T1000 (cell line): Measurements from ENCODE around the gene NOVA2.

Experiments
- DNase-seq: peaks from one replicate; lab custom pipeline; 2025; ENCODE audit warnings: mixed read lengths; lab: John Stamatoyannopoulos, UW

NOVA2 gene

DNA sequence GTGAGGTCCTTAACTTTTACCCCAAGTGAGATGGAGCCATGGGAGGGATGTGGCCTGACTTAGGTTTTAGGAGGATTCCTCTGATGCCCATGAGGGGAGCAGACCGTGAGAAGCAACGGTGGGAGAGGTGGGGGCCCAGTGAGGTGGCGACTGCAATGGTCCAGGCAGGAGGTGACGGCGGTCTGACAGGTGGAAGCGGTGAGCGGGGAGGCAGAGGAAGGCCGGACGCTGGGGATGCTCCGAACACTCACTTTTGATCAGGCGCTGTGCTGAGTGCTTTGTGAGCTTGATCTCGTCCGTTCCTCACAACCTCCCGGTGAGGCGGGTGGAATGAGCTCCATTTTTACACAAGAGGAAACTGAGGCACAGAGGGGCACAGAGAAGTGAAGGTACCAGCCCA lies 11.6 kb downstream of the NOVA2 start:
- no peak for DNase-seq

DNA sequence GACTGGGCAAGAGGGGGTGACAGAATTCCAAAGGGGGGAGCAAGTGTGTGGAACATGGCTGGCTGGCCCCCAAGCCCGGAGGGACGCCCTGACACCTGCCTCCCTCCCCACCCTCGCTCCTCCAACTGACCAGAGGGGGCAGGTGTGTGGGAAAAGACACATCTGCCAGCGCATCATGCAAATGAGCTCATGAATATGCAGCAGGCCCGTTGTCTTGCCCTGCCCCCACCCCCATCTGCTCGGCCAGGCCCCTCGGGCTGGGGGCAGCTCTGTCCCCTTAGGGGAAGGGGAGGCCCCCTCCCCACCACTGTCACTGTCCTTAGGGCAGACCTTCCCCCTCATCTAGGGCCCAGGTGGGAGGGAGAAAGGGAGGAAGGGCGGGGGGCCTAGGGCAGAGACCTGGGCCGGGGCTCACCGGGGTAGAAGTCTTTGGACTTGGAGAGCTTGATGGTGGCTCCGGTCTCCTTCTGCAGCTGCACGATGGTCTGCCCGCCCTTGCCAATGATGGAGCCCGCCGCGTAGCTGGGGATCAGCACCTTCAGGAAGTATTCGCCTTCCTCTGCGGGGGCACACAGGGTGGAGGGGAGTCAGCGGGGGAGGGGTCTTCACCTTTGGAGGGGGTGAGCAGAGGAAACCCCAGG lies 12.9 kb downstream of the NOVA2 start:
- no peak for DNase-seq

DNA sequence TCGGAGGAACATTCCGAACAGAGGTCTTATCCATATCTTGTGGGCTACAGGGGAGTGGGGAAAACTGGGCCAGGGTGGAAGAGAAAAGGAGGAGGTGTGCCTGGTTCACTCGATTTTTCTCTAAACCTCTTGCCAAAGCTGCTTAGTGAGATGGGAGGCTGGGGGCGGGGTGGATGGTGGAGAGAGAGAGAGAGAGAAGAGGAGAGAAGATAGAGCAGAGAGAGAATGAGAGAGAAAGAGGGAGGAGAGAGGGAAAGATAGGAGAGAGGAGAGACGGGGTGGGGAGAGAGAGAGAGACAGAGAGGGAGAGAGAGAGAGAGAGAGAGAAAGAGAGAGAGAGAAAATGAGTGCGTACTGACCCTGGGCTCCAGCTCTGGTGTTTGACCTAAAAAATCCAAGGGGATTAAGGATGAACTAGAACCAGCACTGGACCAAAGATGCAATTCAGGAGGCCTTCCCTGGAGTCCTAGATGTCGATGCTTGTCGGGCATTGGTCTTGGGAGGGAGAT lies 14.1 kb downstream of the NOVA2 start:
- no peak for DNase-seq

DNA sequence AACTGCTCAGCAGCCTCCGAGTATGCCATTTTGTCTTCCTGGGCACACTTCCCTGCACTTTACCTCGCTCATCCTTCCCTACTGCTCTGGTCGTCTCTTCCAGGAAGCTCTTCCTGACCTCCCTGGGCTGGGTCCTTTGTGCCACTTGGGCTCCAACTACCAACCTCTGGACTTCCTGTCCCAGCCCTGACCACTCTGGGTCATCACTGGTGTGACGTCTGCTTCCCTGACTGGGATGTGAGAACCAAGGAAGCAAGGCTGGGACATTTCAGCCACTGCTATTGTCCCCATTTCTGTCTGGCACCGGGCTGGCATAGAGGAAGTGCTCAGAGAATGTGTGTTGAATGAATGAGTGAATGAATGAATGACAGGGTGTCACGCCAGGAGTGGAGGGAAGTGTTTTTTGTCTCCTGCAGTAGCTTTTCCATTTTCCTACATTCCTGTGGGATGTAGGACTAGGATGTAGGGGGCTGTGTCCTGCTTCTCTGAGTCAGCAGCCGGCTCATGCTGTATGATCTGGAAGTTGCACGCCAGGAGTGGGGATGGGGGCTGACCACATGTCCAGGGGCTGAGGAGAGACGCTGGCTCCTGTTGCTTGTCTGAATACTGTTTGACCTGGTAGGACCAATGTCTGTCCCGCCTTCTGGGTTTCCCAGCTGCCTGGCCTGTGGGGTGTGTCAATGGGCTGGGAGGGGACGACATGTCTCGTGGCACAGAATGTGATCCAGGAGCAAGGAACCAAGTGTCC lies 14.7 kb downstream of the NOVA2 start:
- no peak for DNase-seq

DNA sequence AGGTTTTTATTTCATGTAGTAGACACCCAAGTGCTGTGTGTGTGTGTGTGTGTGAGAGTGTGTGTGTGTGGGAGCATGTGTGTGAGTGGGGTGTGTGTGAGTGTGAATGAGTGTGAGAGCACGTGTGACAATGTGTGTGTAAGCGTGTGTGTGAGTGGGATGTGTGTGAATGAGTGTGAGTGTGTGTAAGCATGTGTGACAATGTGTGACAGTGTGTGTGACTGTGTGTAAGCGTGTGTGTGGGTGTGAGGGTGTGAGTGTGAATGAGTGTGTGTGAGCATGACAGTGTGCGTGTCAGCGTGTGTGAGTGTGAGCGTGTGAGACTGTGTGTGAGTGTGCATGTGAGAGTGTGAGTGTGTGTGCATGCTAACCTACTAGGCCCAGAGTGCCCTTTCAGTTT lies 15.3 kb downstream of the NOVA2 start:
- no peak for DNase-seq

GRCh38 chr19:45955905-45956608 lies 17.6 kb downstream of the NOVA2 start:
- no peak for DNase-seq

- no peak for DNase-seq
These were observed 19.5 kb downstream of the NOVA2 start for GRCh38 chr19:45954156-45954555.

DNA sequence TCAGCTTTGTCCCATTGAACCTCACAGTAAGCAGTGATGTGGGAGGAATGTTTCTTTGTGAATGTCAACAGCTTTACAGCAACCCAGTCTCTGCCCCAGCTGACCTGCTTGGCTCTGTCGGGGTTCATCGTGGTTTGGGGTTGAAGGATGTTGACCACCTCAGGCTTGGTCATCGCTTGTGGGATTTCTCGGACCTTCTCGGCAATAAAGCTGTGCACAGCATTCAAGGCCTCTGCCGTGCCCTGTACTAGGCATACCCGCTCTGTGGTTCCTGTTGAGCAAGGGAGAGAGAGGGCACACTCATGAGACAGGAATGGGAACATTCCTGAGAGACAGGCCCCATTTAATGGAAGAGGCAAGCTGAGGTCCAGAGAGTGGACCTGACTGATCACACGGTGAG lies 20.0 kb downstream of the NOVA2 start:
- no peak for DNase-seq

DNA sequence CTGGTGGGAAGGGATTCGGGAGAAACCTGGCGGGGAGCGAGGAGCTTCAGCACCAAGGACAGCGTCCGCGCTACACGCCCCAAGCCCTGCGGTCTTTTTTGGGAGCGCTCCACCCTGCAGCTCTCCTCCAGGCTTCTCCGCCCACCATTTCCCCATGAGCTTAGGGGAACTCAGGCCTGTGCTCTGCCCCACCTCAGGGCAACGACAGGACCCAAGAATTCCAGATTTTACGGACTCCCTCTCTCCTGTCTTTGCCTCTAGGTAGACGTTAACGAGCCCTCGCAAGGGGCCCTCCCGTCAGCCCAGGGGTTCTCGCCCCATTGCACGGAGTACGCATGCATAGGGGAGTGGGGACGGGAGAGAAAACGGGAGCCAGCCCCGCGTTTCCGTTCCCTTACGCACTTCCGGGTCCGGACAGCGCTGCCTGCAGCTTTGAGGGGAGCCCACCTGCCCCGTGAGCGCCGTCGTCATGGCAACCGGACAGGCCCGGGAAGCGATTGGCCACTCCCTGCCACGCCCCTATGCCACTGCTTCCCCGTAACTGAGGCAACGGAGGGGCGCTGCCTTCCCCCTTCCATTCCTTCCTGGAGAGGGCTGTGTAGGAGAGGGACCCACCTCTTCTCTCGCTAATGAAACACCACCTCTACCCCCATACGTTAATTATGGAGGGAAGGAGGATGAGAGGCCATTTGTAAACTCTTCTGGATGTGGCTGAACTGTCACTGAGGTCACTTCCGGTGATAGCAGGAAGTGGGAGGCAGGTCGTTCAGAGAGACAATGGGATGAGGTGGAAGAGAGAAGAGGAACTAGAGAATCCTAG lies 20.8 kb downstream of the NOVA2 start:
- no peak for DNase-seq

DNA sequence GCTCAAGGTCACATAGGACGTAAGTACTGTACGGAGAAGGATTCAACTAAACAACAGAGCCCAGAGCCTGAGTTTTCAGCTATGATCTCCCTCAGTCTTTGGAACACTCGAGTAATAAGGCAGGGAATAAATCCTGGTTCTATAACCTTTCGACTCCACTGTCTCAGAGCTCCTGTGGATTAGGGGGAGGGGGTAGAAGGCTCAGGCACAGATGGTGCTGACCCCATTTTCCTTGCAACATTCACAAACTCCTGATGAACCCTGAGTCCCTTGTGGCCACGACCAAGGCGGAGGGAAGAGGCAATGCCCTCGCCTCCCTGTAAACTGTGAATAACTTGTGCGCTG lies 21.4 kb downstream of the NOVA2 start:
- no peak for DNase-seq

DNA sequence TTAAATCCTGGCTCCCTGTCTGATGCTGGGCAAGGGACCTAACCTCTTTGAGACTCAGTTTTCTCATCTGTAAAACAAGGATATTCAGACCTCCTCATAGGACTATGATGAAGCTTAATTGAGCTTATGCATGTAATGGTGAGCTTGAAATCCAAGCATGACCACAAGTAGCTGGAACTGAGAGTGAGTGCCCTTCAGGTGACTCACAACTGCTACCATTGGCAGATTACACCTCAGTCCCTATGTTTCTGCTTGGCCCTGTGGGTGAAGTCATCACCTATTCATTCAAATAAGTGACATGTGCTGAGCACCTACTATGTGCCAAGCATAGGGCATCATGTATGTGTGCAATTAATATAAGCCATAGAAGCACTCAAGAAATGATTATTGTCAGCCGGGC lies 25.7 kb downstream of the NOVA2 start:
- no peak for DNase-seq

DNA sequence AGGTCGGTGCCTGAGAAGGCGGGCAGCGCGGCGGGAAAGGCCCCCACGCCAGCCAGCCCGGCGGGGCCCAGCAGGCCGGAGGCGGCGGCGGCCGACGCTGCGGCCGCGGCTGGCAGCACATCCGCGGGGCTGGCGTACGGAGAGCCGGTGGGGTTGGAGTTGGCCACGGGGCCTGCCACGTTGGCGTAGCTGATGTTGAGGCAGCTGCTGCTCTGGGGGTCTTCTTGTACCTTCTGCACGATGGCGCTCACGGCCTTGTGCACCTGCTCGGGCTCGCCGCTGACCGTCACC lies 33.2 kb downstream of the NOVA2 start:
- no peak for DNase-seq

- DNase-seq = no peak
These were observed 33.7 kb downstream of the NOVA2 start for GRCh38 chr19:45939792-45940514.

GRCh38 chr19:45938733-45939319 lies 34.8 kb downstream of the NOVA2 start:
- no peak for DNase-seq

GRCh38 chr19:45935267-45935666 lies 38.4 kb downstream of the NOVA2 start:
- DNase-seq = no peak

DNA sequence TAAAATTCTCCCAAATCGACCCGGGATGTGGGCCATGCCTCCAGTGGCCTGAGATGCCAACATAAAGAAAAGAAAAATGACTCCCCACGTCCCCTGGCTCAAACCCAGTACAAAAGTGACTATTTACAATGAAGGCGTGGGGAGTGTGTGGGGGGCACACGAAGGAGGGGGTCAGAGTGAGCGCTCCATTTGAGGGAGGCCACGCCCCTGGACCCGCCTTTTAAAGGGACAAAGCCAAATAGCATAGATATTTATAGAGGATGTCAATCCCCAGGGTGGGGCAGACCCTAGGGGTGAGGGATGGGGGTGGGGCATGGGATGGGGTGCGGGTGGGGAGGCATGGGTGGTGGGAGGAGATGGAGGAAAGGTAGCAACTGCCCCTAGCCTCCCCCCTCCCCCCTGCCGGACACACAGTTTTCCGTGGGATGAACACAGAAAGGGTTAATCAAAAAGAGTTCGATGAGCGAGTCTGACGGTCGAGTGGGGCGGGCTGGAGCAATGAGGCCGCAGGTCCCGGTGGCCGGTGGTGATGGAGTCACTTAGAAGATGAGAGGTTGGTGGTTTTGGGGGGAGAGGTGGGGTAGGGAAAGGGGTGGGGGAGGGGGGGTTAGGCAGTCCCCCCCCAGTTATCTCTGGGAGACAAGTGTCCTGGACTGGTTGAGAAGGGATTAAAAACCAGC lies 39.0 kb downstream of the NOVA2 start:
- DNase-seq = no peak

- DNase-seq = no peak
These were observed 39.9 kb downstream of the NOVA2 start for GRCh38 chr19:45933759-45934158.

DNA sequence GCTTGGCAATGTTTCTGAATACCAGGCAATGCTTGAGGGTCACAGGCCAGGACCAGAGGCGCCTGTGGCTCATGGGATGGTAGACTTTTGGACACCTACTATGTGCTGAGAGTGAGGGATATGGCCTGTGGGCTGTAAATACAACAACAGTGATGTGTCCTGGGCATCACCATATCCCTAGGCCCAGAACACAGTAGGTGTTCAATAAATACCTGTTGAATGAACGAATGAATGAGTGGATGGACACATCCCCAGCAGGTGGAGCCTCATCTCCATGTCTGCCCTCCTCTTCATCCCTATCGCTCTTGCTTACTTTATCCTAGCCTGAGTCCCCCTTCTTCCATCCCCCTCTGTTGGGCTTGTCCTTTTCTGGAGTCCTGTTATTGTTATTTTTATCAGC lies 42.6 kb downstream of the NOVA2 start:
- no peak for DNase-seq

DNA sequence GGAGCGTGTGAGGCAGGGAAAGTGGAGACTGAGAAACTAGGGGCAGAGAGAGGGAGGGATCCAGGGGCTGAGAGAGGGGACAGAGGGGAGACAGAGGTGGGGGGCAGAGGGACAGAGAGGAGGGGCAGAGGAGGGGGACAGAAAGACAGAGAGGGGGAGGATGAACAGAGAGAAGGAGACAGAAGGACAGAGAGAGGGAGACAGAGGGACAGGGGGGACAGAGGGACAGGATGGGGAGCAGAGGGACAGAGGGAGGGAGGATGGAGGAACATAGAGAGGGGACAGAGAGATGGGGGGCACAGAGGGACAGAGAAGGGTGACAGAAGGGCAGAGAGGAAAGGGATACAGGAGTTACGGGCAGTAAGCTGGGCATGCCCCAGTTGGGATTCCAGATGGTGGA lies 44.4 kb downstream of the NOVA2 start:
- no peak for DNase-seq

DNA sequence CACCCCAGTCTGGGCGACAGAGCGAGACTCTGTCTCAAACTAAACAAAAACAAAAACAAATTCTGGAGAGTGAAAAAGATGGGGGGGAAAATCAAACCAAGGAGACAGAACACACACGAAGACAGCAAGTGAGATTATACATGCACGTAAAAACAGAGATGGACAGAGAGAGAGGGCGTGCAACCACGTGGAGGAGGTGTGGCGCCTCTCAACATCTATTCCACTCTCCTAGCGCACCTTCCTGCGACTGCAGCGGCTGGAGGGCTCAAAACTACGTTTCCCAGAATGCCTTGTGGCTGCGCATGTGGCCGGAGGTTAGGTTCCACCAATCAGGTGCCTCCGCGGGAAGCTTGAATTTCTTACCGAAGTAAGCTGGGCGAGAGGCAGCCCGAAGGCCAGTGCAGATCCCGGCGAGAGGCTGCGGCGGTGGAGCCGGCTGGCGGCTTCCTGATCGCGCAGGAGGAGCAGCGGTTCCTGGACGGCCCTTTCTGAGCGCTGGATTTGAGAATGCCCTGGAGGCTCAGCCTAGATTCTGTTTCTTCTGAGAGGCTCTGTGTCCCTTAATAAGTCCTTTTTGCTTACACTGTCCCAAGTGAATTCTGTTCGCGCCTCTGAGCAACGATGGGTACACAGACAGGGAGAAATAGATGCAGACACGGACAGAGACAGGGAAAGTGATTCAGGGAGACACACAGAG lies 46.0 kb downstream of the NOVA2 start:
- DNase-seq = peak; percentile 15
